SK-N-MC (cell line): Measurements from ENCODE around the gene RTN1.

Source experiments
- EZH2 ChIP-seq: fragments of 200-600 bp; sonication (generic); IDR thresholded peaks from one replicate; pipeline ENCODE4 v1.6.1; 2017; ENCODE audit warnings: antibody characterized with exemption
- FOXP2 ChIP-seq: optimal IDR thresholded peaks from 2 replicates; pipeline ENCODE3; 2011; ENCODE audit warnings: mild to moderate bottlenecking, moderate library complexity; ENCODE audit not compliant: insufficient read depth; ENCODE audit errors: extremely low read length, control extremely low read depth
- POLR2AphosphoS5 ChIP-seq: IDR thresholded peaks from 2 replicates; pipeline ENCODE4 v1.6.1; 2012; ENCODE audit warnings: mild to moderate bottlenecking, low read depth, low read length, borderline replicate concordance

- TF ChIP-seq POLR2AphosphoS5 = no peak
- no peak for TF ChIP-seq EZH2
- TF ChIP-seq FOXP2 = no peak
Observed at GRCh38 chr14:59913187-59913586, 42.6 kb upstream of the RTN1 start.
